ENCODE data around the gene DYNC1I2.

DYNC1I2 gene

GRCh38 chr2:171702781-171703556, 15.7 kb downstream of the DYNC1I2 start:
- H3K4me3 Mint-ChIP-seq = no peak overlapping the region
- CTCF ChIA-PET = interaction anchor here (0.8 to 7.7 kb wide), 11 partner anchors 8 to 763 kb away, joined by 3 to 103 read pairs (median 6); partner anchors contain the start of gene DLX2
- H3K9me3 Mint-ChIP-seq = no peaks in the 10 kb centered on the region
- no peaks in the 10 kb centered on the region for H3K27me3 Mint-ChIP-seq
- no peaks in the 10 kb centered on the region for H3K4me1 Mint-ChIP-seq
- H3K36me3 Mint-ChIP-seq = peaks cover 10% of the 10 kb centered on the region
- no peak overlapping the region for H3K27ac Mint-ChIP-seq
- no peak for DNase-seq

DNA sequence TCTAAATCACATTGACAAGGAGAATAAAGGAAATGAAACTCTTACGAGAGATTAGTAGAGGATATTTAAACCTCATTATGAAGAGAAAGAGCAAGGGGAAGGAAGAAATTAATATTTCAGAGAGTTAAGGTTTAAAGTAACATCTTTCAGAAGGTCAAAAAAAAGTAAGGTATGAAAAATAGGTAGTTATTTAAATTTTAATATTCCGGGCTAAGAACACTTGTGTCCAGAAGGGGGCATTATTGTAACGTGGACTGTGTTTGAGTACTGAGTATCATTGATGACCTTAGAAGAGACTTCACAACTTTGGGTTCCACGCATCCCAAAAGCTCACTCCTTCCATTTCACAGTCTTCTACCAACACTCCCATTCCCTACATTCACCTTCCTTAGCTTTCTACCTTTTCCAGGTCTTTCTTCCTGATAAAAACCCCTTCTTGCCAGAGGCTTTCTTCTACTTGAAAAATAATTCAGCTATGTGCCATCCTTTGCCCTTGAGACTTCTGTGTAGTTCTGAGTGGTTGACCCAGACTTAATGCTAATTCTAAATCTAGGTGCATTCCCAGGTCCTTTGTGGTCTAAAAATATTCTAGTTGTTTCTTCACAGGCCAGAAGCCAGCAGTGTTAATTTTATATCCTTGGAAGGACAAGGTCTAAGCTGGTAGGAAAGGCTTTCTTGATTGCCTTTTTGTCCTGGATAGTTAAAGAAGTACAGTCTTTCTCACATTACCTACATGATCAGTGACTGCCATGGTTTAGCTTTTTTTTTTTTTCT, 16.5 kb downstream of the DYNC1I2 start:
- DNase-seq = no peak
- H3K27me3 Mint-ChIP-seq = no peaks in the 10 kb centered on the region
- no peak overlapping the region for H3K27ac Mint-ChIP-seq
- H3K9me3 Mint-ChIP-seq = no peaks in the 10 kb centered on the region
- CTCF ChIA-PET = interaction anchor here (0.6 to 7.7 kb wide), 23 partner anchors 8 to 1294 kb away, joined by 3 to 103 read pairs (median 3); partner anchors contain the start of gene DLX2
- peaks cover 9% of the 10 kb centered on the region for H3K36me3 Mint-ChIP-seq
- no peak overlapping the region for H3K4me3 Mint-ChIP-seq
- H3K4me1 Mint-ChIP-seq = no peaks in the 10 kb centered on the region

- H3K36me3 Mint-ChIP-seq = peaks cover 14% of the 10 kb centered on the region
- no peak for DNase-seq
- no peaks in the 10 kb centered on the region for H3K4me1 Mint-ChIP-seq
- no peaks in the 10 kb centered on the region for H3K9me3 Mint-ChIP-seq
- no peaks in the 10 kb centered on the region for H3K27me3 Mint-ChIP-seq
- H3K27ac Mint-ChIP-seq = no peak overlapping the region
- CTCF ChIA-PET = interaction anchor here (0.6 to 7.7 kb wide), 8 partner anchors 12 to 755 kb away, joined by 3 to 103 read pairs (median 4); partner anchors contain the start of gene DLX2
- no peak overlapping the region for H3K4me3 Mint-ChIP-seq
Observed at GRCh38 chr2:171706152-171706803, 19.0 kb downstream of the DYNC1I2 start.

DNA sequence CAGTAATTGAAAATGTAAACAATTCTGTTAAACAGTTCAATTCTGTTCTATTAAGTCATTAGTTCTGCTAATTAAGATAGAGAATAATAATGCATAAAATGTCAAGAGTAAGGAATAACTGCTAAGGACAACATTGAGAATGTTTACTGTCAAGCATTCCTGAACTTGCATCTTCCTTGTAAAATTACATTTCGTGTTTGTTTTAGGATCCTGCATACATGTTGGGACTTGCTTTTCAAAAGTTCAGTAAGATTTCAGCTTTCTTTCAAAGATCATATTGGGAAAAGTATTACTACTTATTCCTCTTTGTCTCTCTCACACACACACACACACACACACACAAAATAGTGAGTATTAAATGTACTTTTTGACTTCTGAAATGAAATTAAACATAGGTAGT, 20.5 kb downstream of the DYNC1I2 start:
- peaks cover 8% of the 10 kb centered on the region for H3K4me1 Mint-ChIP-seq
- H3K36me3 Mint-ChIP-seq = peaks cover 12% of the 10 kb centered on the region
- DNase-seq = no peak
- CTCF ChIA-PET = interaction anchor here (0.7 to 7.7 kb wide), 4 partner anchors 10 to 420 kb away, joined by 3 to 103 read pairs (median 4); partner anchors contain the start of gene DLX2
- H3K4me3 Mint-ChIP-seq = no peak overlapping the region
- no peaks in the 10 kb centered on the region for H3K9me3 Mint-ChIP-seq
- no peak overlapping the region for H3K27ac Mint-ChIP-seq
- no peaks in the 10 kb centered on the region for H3K27me3 Mint-ChIP-seq

- H3K36me3 Mint-ChIP-seq = peaks cover 13% of the 10 kb centered on the region
- H3K27me3 Mint-ChIP-seq = no peaks in the 10 kb centered on the region
- CTCF ChIA-PET = interaction anchor here (1.2 kb wide), 1 partner anchor 386 kb away, joined by 3 read pairs; no protein-coding TSS in a partner anchor
Observed at GRCh38 chr2:171709011-171709685, 21.9 kb downstream of the DYNC1I2 start.

DNA sequence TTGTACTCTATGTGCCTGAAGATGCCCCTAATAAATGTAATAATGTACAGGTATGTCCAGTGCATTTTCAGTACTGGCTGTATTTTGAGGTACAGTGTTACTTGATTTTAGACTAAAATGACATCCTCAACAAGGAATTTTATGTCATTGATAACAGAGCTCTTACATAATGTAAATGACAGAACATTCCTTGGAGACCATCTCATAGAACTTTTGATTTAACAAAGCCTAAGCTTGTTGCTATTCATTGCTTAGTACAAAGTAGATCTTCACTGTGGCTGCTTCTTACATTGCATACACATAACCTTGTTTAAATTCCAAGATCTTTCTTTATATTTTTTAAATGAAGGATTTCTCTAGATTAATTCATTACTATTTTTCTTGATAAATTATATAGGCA, 24.1 kb downstream of the DYNC1I2 start:
- no peak overlapping the region for H3K4me3 Mint-ChIP-seq
- H3K27ac Mint-ChIP-seq = no peak overlapping the region
- H3K27me3 Mint-ChIP-seq = no peaks in the 10 kb centered on the region
- H3K4me1 Mint-ChIP-seq = peaks cover 8% of the 10 kb centered on the region
- H3K9me3 Mint-ChIP-seq = no peaks in the 10 kb centered on the region
- CTCF ChIA-PET = interaction anchor here (0.9 to 1.7 kb wide), 2 partner anchors 9 to 395 kb away, joined by 4 to 5 read pairs; no protein-coding TSS in a partner anchor
- H3K36me3 Mint-ChIP-seq = peaks cover 18% of the 10 kb centered on the region
- DNase-seq = no peak

More at GRCh38 chr2:171709011-171709685, 21.9 kb downstream of the DYNC1I2 start:
- H3K4me3 Mint-ChIP-seq = no peak overlapping the region
- H3K4me1 Mint-ChIP-seq = peaks cover 8% of the 10 kb centered on the region
- no peaks in the 10 kb centered on the region for H3K9me3 Mint-ChIP-seq
- no peak overlapping the region for H3K27ac Mint-ChIP-seq
- DNase-seq = no peak

GRCh38 chr2:171712051-171712450, 24.8 kb downstream of the DYNC1I2 start:
- DNase-seq = no peak
- H3K27ac Mint-ChIP-seq = no peak overlapping the region
- peaks cover 8% of the 10 kb centered on the region for H3K4me1 Mint-ChIP-seq
- CTCF ChIA-PET = interaction anchor here (0.7 to 1.7 kb wide), 3 partner anchors 8 to 394 kb away, joined by 3 to 5 read pairs (median 4); no protein-coding TSS in a partner anchor
- no peaks in the 10 kb centered on the region for H3K27me3 Mint-ChIP-seq
- H3K9me3 Mint-ChIP-seq = no peaks in the 10 kb centered on the region
- H3K36me3 Mint-ChIP-seq = peaks cover 17% of the 10 kb centered on the region
- no peak overlapping the region for H3K4me3 Mint-ChIP-seq

GRCh38 chr2:171718720-171719119, 31.5 kb downstream of the DYNC1I2 start:
- no peaks in the 10 kb centered on the region for H3K27me3 Mint-ChIP-seq
- H3K27ac Mint-ChIP-seq = no peak overlapping the region
- CTCF ChIA-PET = interaction anchor here (0.8 kb wide), 1 partner anchor 145 kb away, joined by 4 read pairs; no protein-coding TSS in a partner anchor
- no peak for DNase-seq
- H3K4me3 Mint-ChIP-seq = no peak overlapping the region
- no peaks in the 10 kb centered on the region for H3K9me3 Mint-ChIP-seq
- peaks cover 5% of the 10 kb centered on the region for H3K4me1 Mint-ChIP-seq
- peaks cover 17% of the 10 kb centered on the region for H3K36me3 Mint-ChIP-seq

DNA sequence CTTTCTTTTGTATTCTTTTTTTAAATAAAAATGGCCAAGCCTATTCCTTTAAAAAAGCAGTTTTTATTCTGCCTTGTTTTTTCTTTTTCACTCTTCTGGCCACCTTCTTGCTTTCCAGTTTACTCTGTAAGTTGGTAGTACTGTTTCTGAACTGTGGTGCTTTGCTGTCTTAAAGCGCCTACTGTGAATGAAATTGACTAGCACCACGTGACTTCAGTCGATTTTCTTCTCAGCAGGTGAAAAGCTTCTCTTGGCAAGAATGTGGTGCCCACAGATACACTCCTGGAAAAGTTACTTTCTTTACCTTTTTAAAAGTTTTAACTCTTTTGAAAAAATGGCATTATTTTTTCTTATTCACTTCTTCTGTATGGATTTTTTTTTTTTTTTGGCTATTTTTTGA, 32.4 kb downstream of the DYNC1I2 start:
- H3K27me3 Mint-ChIP-seq = no peaks in the 10 kb centered on the region
- H3K36me3 Mint-ChIP-seq = peaks cover 19% of the 10 kb centered on the region
- DNase-seq = no peak
- no peak overlapping the region for H3K4me3 Mint-ChIP-seq
- peaks cover 5% of the 10 kb centered on the region for H3K4me1 Mint-ChIP-seq
- no peaks in the 10 kb centered on the region for H3K9me3 Mint-ChIP-seq
- CTCF ChIA-PET = no interaction called here
- no peak overlapping the region for H3K27ac Mint-ChIP-seq

DNA sequence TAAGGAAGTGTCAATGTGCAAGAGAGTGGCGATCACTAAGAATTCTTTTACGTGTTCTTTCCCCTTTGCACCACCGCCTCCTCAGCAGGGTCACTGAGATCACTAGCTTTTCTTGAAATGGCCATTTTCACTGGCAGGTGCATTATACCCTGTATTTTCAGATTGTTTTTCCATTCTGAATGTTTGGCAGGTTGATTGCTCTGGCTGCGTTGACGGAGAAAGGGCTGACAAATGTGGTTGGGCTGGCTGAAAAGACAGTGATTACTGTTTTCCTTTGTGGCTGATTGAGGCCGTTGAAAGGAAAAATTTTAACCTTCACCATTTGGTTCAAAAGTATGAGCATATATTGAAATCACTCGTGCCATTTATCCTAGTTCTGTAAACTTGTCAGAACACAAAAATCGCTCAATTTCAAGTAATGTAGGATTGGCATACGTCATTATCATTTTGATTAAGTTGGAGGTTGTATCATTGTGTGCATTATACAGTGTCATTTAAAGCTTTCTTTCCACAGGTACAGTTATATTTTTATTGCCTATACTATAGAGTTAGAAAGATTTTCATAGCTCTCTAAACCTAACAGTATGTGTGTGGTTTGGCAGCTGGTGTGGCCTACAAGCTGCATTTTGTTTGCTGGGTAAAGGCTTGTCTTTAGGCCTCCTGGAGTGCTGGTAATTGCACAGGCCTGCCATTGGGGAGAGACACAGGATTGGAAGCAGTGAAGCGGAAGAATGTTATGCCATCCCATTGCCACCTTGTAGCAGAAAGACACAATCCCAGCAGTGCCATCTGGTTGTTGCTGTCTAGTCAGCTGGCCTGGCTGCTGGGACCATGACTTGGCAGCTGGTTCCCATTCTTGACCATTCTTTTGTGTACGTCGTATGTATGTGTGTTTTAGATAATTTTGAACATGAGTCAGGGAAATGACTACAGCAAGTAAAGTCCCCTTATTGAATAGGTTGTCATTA, 36.7 kb downstream of the DYNC1I2 start:
- Mint-ChIP-seq H3K4me3 (no peak overlapping the region), H3K9me3 (no peaks in the 10 kb centered on the region), H3K36me3 (peaks cover 32% of the 10 kb centered on the region), H3K27me3 (no peaks in the 10 kb centered on the region), H3K4me1 (no peaks in the 10 kb centered on the region), H3K27ac (no peak overlapping the region)
- CTCF ChIA-PET = no interaction called here
- DNase-seq = no peak

- CTCF ChIA-PET = no interaction called here
- Mint-ChIP-seq H3K27me3 (no peaks in the 10 kb centered on the region), H3K9me3 (no peaks in the 10 kb centered on the region), H3K36me3 (peaks cover 45% of the 10 kb centered on the region), H3K4me1 (no peaks in the 10 kb centered on the region), H3K27ac (no peak overlapping the region), H3K4me3 (no peak overlapping the region)
- no peak for DNase-seq
Observed at GRCh38 chr2:171726847-171727450, 39.7 kb downstream of the DYNC1I2 start.
